Chondrocyte (in vitro differentiated cells): ENCODE data around the gene LHFPL2. TPM values are rescaled to one million over a fixed set of nuclear protein-coding genes. Genes with fewer than 3 reads are reported as not detected.

Source experiments
- DNase-seq: peaks from one replicate; pipeline ENCODE4 v3.0.0; 2021; ENCODE audit warnings: mixed read lengths, low spot score
- H3K27ac Mint-ChIP-seq: one replicate; pipeline ENCODE4 v1.8.0; 2021; ENCODE audit warnings: mild to moderate bottlenecking, moderate library complexity, mixed read lengths; ENCODE audit not compliant: unreplicated experiment
- H3K27me3 Mint-ChIP-seq: 2 replicates; pipeline ENCODE4 v1.8.0; 2021; ENCODE audit warnings: low read depth, mixed read lengths
- H3K36me3 Mint-ChIP-seq: 2 replicates; pipeline ENCODE4 v1.8.0; 2021; ENCODE audit warnings: low read depth, mixed read lengths
- H3K4me1 Mint-ChIP-seq: 2 replicates; pipeline ENCODE4 v1.8.0; 2021; ENCODE audit warnings: low read depth, mild to moderate bottlenecking, mixed read lengths
- H3K4me3 Mint-ChIP-seq: one replicate; pipeline ENCODE4 v1.8.0; 2021; ENCODE audit warnings: mild to moderate bottlenecking, moderate library complexity, mixed read lengths; ENCODE audit not compliant: unreplicated experiment
- H3K9me3 Mint-ChIP-seq: 2 replicates; pipeline ENCODE4 v1.8.0; 2021; ENCODE audit warnings: low read depth, mixed read lengths
- total RNA-seq: library from RNA; stranded (reverse); gene quantifications from 3 replicates; pipeline ENCODE4 v1.2.1, GENCODE V29; 2021
- TF ChIP-seq, protein P1 (sequence below): fragments of 200-600 bp; sonication (generic); IDR thresholded peaks from 2 replicates; pipeline ENCODE4 v1.5.0; 2021; ENCODE audit warnings: antibody characterized with exemption, mild to moderate bottlenecking, moderate library complexity

The LHFPL2 gene
- total RNA-seq, 1 donor from 2014 or later, result 49.4 TPM

DNA sequence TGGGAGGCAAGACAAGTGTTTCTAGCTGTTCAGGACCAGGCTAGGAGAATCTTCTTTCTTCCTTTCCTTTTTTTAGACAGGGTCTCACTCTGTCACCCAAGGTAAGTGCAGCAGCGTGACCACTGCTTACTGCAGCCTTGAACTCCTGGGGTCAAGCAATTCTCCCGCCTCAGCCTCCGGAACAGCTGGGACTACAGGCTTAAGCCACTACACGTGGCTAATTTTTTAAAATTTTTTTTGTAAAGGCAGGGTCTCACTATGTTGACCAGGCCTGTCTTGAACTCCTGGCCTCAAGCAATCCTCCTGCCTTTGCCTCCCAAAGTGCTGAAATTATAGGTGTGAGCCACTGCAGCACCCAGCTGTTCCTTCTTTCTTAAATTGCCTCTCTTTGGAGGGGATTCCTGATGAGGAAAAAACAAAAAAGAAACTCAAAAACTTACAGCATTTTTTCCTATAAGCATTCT is 53.1 kb downstream of the LHFPL2 start:
- Mint-ChIP-seq H3K36me3 (peaks cover 5% of the 10 kb centered on the region), H3K27ac (peak overlapping the region; percentile 95), H3K4me3 (no peak overlapping the region), H3K9me3 (no peaks in the 10 kb centered on the region), H3K27me3 (no peaks in the 10 kb centered on the region), H3K4me1 (peaks cover 97% of the 10 kb centered on the region)
- no peak for DNase-seq
- TF ChIP-seq, protein P1, sequence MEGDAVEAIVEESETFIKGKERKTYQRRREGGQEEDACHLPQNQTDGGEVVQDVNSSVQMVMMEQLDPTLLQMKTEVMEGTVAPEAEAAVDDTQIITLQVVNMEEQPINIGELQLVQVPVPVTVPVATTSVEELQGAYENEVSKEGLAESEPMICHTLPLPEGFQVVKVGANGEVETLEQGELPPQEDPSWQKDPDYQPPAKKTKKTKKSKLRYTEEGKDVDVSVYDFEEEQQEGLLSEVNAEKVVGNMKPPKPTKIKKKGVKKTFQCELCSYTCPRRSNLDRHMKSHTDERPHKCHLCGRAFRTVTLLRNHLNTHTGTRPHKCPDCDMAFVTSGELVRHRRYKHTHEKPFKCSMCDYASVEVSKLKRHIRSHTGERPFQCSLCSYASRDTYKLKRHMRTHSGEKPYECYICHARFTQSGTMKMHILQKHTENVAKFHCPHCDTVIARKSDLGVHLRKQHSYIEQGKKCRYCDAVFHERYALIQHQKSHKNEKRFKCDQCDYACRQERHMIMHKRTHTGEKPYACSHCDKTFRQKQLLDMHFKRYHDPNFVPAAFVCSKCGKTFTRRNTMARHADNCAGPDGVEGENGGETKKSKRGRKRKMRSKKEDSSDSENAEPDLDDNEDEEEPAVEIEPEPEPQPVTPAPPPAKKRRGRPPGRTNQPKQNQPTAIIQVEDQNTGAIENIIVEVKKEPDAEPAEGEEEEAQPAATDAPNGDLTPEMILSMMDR, result peak; percentile 4

DNA sequence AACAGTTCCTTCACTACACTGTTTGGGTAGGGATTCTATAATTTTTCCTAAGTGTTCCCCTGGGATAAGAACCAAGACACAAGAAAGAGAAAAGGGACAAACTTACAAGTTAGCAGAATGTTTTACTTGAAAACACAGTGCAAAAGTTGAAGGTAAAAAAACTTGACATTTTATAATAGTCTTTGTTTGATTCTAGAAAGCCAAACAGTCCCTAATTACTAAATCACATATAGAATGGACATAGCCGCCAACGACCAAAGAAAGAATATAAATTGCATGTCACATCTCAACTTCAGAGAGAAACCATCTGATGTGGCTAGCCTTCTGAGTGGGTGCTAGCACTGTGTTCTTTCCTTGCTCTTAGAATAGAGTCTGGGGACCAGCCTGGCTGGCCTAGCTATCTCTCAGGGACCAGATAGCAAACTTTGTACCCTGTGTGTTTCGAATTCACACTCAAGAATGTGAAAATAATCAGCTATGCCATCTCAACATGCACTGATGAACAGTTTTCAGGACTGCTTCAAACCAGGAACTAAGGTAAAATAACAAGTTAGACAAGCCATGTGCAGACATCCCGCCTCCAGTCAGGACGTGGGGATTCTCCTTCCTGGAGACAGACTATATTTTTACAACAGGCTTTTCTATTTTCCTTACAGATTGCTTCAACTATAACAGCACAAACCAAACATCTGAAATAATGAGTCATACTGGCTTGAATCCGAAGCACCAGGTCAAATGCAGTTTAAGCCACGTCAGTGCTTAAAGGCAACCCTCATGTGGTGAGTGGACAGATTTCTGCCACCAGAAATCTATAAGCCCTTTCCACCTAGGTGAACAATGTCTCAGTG is 53.7 kb downstream of the LHFPL2 start:
- H3K27ac Mint-ChIP-seq, result peak overlapping the region; percentile 95
- H3K4me3 Mint-ChIP-seq, result no peak overlapping the region
- H3K36me3 Mint-ChIP-seq, result peaks cover 5% of the 10 kb centered on the region
- no peaks in the 10 kb centered on the region for H3K9me3 Mint-ChIP-seq
- no peaks in the 10 kb centered on the region for H3K27me3 Mint-ChIP-seq
- H3K4me1 Mint-ChIP-seq, result peaks cover 97% of the 10 kb centered on the region
- DNase-seq, result no peak
- TF ChIP-seq, protein P1, result peak; percentile 41

DNA sequence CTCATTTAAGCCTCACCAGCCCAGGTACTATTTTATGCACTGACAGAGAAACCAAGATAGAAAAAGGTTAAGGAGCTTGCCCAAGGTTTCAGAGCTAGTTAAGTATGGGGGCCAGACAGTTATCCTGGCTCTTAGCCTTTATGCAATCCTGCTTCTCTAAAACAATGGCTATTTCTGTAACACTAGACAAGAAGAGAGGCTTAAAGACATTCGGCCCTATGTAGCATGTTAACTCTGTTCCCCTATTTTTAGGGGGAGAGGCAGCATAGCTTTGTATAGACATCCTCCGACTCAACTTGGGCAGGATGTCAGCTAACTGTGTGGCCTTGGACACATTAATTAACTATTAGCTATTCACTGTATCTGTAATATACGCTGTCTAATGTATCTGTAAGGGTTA is 54.6 kb downstream of the LHFPL2 start:
- TF ChIP-seq, protein P1, result no peak
- Mint-ChIP-seq H3K9me3 (no peaks in the 10 kb centered on the region), H3K4me3 (no peak overlapping the region), H3K27ac (peak overlapping the region; percentile 95), H3K4me1 (peaks cover 92% of the 10 kb centered on the region), H3K27me3 (no peaks in the 10 kb centered on the region), H3K36me3 (peaks cover 5% of the 10 kb centered on the region)
- no peak for DNase-seq

DNA sequence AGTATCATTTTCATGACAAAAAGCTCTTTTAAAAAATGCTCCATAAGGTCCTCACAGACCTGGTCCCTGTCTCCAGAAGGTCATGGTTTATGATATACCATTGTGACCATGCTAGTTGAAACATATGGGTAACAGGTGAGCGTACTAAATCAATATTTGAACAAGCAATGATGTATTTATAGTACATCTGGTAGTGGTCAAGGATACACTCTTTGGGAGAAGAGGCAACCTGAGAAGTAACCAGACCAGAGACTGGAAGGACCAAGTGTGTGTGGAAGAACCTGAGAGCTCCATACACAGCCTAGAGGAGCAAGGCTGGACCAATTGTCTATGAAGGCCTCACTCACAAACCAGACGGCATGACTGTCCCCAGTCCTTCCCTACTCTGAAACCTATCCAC is 55.1 kb downstream of the LHFPL2 start:
- no peaks in the 10 kb centered on the region for H3K27me3 Mint-ChIP-seq
- H3K27ac Mint-ChIP-seq, result peak overlapping the region; percentile 95
- peaks cover 87% of the 10 kb centered on the region for H3K4me1 Mint-ChIP-seq
- peaks cover 5% of the 10 kb centered on the region for H3K36me3 Mint-ChIP-seq
- no peak overlapping the region for H3K4me3 Mint-ChIP-seq
- H3K9me3 Mint-ChIP-seq, result no peaks in the 10 kb centered on the region
- TF ChIP-seq, protein P1, result no peak
- no peak for DNase-seq

DNA sequence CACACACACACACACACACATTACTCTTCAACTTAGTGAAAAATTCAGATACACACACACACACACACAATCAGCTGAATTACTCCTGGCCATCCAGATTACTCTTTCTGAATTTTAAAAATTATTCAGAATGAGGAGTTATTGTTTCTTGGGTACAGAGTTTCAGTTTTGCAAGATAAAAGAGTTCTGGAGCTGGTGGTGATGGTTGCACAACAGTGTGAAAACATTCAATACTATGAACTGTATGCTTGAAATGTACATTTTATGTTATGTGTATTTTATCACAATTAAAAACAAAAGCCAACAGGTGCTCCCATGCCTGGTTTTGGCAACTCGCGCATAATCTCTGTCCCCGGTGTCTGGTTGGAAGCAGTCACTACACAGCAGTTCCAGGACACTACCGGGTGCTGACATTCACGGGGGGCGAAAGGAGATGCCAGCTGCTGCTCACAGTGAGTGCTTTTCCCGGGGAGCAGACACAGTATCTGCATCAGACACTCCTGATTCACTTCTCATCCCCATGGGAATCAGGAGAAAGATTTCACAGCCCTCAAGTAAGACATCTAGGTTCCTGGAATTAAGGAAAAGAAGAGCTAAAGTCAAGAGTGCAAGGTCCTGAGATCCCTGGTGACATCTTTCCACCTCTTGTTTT is 55.7 kb downstream of the LHFPL2 start:
- no peaks in the 10 kb centered on the region for H3K27me3 Mint-ChIP-seq
- no peaks in the 10 kb centered on the region for H3K9me3 Mint-ChIP-seq
- peaks cover 87% of the 10 kb centered on the region for H3K4me1 Mint-ChIP-seq
- DNase-seq, result no peak
- H3K36me3 Mint-ChIP-seq, result peaks cover 5% of the 10 kb centered on the region
- H3K4me3 Mint-ChIP-seq, result no peak overlapping the region
- TF ChIP-seq, protein P1, result no peak
- H3K27ac Mint-ChIP-seq, result peak overlapping the region; percentile 72
